SK-N-SH treated with all-trans-retinoic acid at 6 μM for 48 hours (cell line): ENCODE measurements around the gene LY9.

Experiments used
- ATAC-seq: fragments of 200-7000 bp; cut with Tn5 transposase; 3 replicates; pipeline ENCODE4 v1.9.1; 2020; ENCODE audit warnings: mild to moderate bottlenecking, moderate library complexity
- BACH2 ChIP-seq: fragments of 250-450 bp; sonication (Bioruptor Pico); IDR thresholded peaks from 2 replicates; pipeline ENCODE4 v1.9.0; 2021; ENCODE audit warnings: mild to moderate bottlenecking, borderline replicate concordance
- CSDC2 ChIP-seq: fragments of 250-450 bp; sonication (Bioruptor Pico); IDR thresholded peaks from 2 replicates; pipeline ENCODE4 v1.5.0; 2020; ENCODE audit warnings: mild to moderate bottlenecking, moderate library complexity
- CSRNP3 ChIP-seq: fragments of 250-450 bp; sonication (Bioruptor Pico); IDR thresholded peaks from 2 replicates; pipeline ENCODE4 v1.5.1; 2021; ENCODE audit warnings: mild to moderate bottlenecking, moderate library complexity
- GLIS3 ChIP-seq: fragments of 250-450 bp; sonication (Bioruptor Pico); IDR thresholded peaks from 2 replicates; pipeline ENCODE4 v1.5.0; 2020; ENCODE audit warnings: mild to moderate bottlenecking, moderate library complexity
- ISL1 ChIP-seq: fragments of 250-450 bp; sonication (Bioruptor Pico); IDR thresholded peaks from 2 replicates; pipeline ENCODE4 v2.1.2; 2022; ENCODE audit warnings: mild to moderate bottlenecking, moderate library complexity
- OSR1 ChIP-seq: fragments of 250-450 bp; sonication (Bioruptor Pico); IDR thresholded peaks from 2 replicates; pipeline ENCODE4 v1.8.0; 2022; ENCODE audit warnings: moderate library complexity, mild to moderate bottlenecking, inconsistent platforms
- PATZ1 ChIP-seq: fragments of 250-450 bp; sonication (Bioruptor Pico); IDR thresholded peaks from 2 replicates; pipeline ENCODE4 v1.8.0; 2020; ENCODE audit warnings: mild to moderate bottlenecking, moderate library complexity, borderline replicate concordance
- POU6F1 ChIP-seq: fragments of 250-450 bp; sonication (Bioruptor Pico); IDR thresholded peaks from 2 replicates; pipeline ENCODE4 v1.8.0; 2021; ENCODE audit warnings: low read depth, mild to moderate bottlenecking, moderate library complexity, borderline replicate concordance
- PPARA ChIP-seq: fragments of 250-450 bp; sonication (Bioruptor Pico); IDR thresholded peaks from 2 replicates; pipeline ENCODE4 v1.5.0; 2020; ENCODE audit warnings: mild to moderate bottlenecking, borderline replicate concordance
- RARB ChIP-seq: fragments of 250-450 bp; sonication (Bioruptor Pico); IDR thresholded peaks from 2 replicates; pipeline ENCODE4 v1.8.0; 2021; ENCODE audit warnings: mild to moderate bottlenecking, moderate library complexity
- SNAI2 ChIP-seq: fragments of 250-450 bp; sonication (Bioruptor Pico); IDR thresholded peaks from 2 replicates; pipeline ENCODE4 v1.5.0; 2020; ENCODE audit warnings: mild to moderate bottlenecking, moderate library complexity
- TOX ChIP-seq: fragments of 250-450 bp; sonication (Bioruptor Pico); IDR thresholded peaks from 2 replicates; pipeline ENCODE4 v1.8.0; 2021; ENCODE audit warnings: mild to moderate bottlenecking, moderate library complexity, borderline replicate concordance
- TSHZ2 ChIP-seq: fragments of 250-450 bp; sonication (Bioruptor Pico); IDR thresholded peaks from 2 replicates; pipeline ENCODE4 v1.5.0; 2020; ENCODE audit warnings: mild to moderate bottlenecking, moderate library complexity
- ZC3H10 ChIP-seq: fragments of 250-450 bp; sonication (Bioruptor Pico); IDR thresholded peaks from 2 replicates; pipeline ENCODE4 v1.5.1; 2021; ENCODE audit warnings: mild to moderate bottlenecking, moderate library complexity
- ZFP3 ChIP-seq: fragments of 250-450 bp; sonication (Bioruptor Pico); IDR thresholded peaks from 2 replicates; pipeline ENCODE4 v1.5.0; 2020; ENCODE audit warnings: mild to moderate bottlenecking, moderate library complexity
- ZFP30 ChIP-seq: fragments of 450-650 bp; formaldehyde crosslinking; IDR thresholded peaks from 2 replicates; pipeline ENCODE4 v1.5.0; 2022; ENCODE audit warnings: mild to moderate bottlenecking, moderate library complexity
- ZNF565 ChIP-seq: fragments of 450-650 bp; formaldehyde crosslinking; conservative IDR thresholded peaks from 2 replicates; pipeline ENCODE4 v1.5.0; 2020; ENCODE audit warnings: low read depth, mild to moderate bottlenecking, moderate library complexity
- ZNF70 ChIP-seq: fragments of 450-650 bp; formaldehyde crosslinking; IDR thresholded peaks from 2 replicates; pipeline ENCODE4 v1.5.0; 2020; ENCODE audit warnings: mild to moderate bottlenecking, moderate library complexity
- ZNF8 ChIP-seq: fragments of 450-650 bp; formaldehyde crosslinking; IDR thresholded peaks from 2 replicates; pipeline ENCODE4 v1.5.0; 2020; ENCODE audit warnings: mild to moderate bottlenecking, moderate library complexity

Gene LY9

GRCh38 chr1:160821627-160822026 is 25.7 kb downstream of the LY9 start:
- TF ChIP-seq TSHZ2 (CRISPR knock-in tag) (no peak), PATZ1 (CRISPR knock-in tag) (no peak), ZNF565 (no peak), OSR1 (no peak), ZC3H10 (no peak), ZNF8 (CRISPR knock-in tag) (no peak)
- peak; percentile 69; the same call in 2 of the 3 replicates for ATAC-seq

- TF ChIP-seq ZFP30 (no peak), RARB (CRISPR knock-in tag) (no peak), TOX (CRISPR knock-in tag) (no peak), ZNF8 (CRISPR knock-in tag) (no peak), POU6F1 (CRISPR knock-in tag) (no peak), CSRNP3 (CRISPR knock-in tag) (no peak), ISL1 (CRISPR knock-in tag) (no peak), SNAI2 (CRISPR knock-in tag) (no peak), ZC3H10 (no peak), OSR1 (no peak), CSDC2 (CRISPR knock-in tag) (no peak), ZNF70 (CRISPR knock-in tag) (no peak), BACH2 (CRISPR knock-in tag) (no peak), TSHZ2 (CRISPR knock-in tag) (no peak)
- TF ChIP-seq, all 23 proteins: peak for 0
- ATAC-seq: no peak
Observed at GRCh38 chr1:160823296-160823695, 27.3 kb downstream of the LY9 start.

- TF ChIP-seq PPARA (CRISPR knock-in tag): no peak
- no peak for TF ChIP-seq ZNF70 (CRISPR knock-in tag)
- no peak for TF ChIP-seq GLIS3 (CRISPR knock-in tag)
- TF ChIP-seq ZFP3: no peak
- no peak for TF ChIP-seq TSHZ2 (CRISPR knock-in tag)
- TF ChIP-seq PATZ1 (CRISPR knock-in tag): no peak
- TF ChIP-seq SNAI2 (CRISPR knock-in tag): no peak
- TF ChIP-seq ZC3H10: no peak
- no peak for TF ChIP-seq CSDC2 (CRISPR knock-in tag)
- no peak for TF ChIP-seq TOX (CRISPR knock-in tag)
- TF ChIP-seq ZFP30: no peak
- TF ChIP-seq ZNF565: no peak
- TF ChIP-seq, all 23 proteins: peak for 0
- ATAC-seq: no peak
Observed at GRCh38 chr1:160826546-160826945, 30.6 kb downstream of the LY9 start.
